Measurements from ENCODE around the gene DLGAP1. TPM values are rescaled to one million over a fixed set of nuclear protein-coding genes. Genes with fewer than 3 reads are reported as not detected.

Gene DLGAP1
- total and polyA plus RNA-seq, 10 of the 15 experiments (the other 5 are each of a cell fraction or from before 2014, with no cell fraction given) = 0.23 to 27.6 (median 1.9) TPM

DNA sequence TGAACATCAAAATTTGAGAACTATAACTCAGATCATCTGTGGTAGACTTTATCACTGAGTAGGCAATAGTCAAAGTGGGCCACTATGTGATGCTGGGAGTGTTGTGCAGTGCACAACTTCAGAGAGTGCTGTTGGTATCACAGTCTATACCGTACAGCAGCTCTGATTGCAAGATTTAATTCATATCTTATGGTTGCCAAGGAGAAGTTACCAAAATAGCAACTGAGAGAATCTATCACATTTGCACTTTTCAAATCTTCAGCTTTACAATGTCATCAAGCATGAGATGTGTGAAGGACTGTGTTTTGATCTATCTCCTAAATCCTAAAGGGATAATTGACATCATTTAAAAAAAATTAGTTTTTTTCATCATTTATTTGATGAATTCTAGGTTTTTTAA is 216.1 kb downstream of the DLGAP1 start:
- Histone ChIP-seq H3K27ac (ENCODE audit: control insufficient read depth, insufficient read depth) (no peak overlapping the region), H3K4me1 (ENCODE audit: control insufficient read depth, insufficient read depth, low read length) (no peaks in the 10 kb centered on the region), H3K4me2 (ENCODE audit: control insufficient read depth, insufficient read depth) (no peak overlapping the region), H2AFZ (ENCODE audit: control insufficient read depth, low read depth, low read length) (no peak overlapping the region), H3K79me2 (ENCODE audit: control insufficient read depth, insufficient read depth, low read length) (no peaks in the 10 kb centered on the region), H3K9ac (ENCODE audit: control insufficient read depth, insufficient read depth, low read length) (no peak overlapping the region), H3K9me3 (replicated peaks; ENCODE audit: control insufficient read depth, insufficient read depth, low read length) (no peaks in the 10 kb centered on the region; the same call in 2 of the 3 replicates), H4K20me1 (ENCODE audit: control insufficient read depth, insufficient read depth) (no peaks in the 10 kb centered on the region), H3K27me3 (replicated peaks in 1 of 2; ENCODE audit: control insufficient read depth in 2 of 2, insufficient read depth in 2 of 2, low read length in 1 of 2) (no peaks in the 10 kb centered on the region), H3K36me3 (ENCODE audit: control insufficient read depth in 2 of 2, insufficient read depth in 2 of 2, low read length in 1 of 2) (no peaks in the 10 kb centered on the region), H3K4me3 (no peak overlapping the region)
- DNase-seq (ENCODE audit: low read depth, low spot score) = no peak
- no peak for FAIRE-seq
- CTCF ChIA-PET = interaction anchor here (0.7 to 2.6 kb wide), 8 partner anchors 8 to 468 kb away, joined by 3 to 8 read pairs (median 4); no protein-coding TSS in a partner anchor
- POLR2A ChIA-PET = interaction anchor here (0.6 to 1.5 kb wide), 3 partner anchors 16 to 38 kb away, joined by 3 read pairs; no protein-coding TSS in a partner anchor
- BruUV-seq (replicated peaks) = no TSS peak
- intact Hi-C loops (cut with micrococcal nuclease; ENCODE audit: unreplicated experiment) (loop anchor here (5.0 to 10.0 kb wide), 2 partner anchors 396 to 818 kb away; no protein-coding TSS in a partner anchor), in situ Hi-C loops (cut with MboI) (no loop called here)
- SMC1A ChIA-PET (ENCODE audit: uncharacterized antibody, unreplicated experiment) = interaction anchor here (0.7 to 10.5 kb wide), 14 partner anchors 9 to 402 kb away, joined by 3 to 222 read pairs (median 4); no protein-coding TSS in a partner anchor
- 5% methylated on average over 1 of the region's 1 CpG for WGBS (ENCODE audit: insufficient coverage, insufficient replicate concordance, low lambda C conversion rate, missing lambda C conversion rate)
- RAD21 ChIA-PET (ENCODE audit: unreplicated experiment) = interaction anchor here (0.8 to 3.9 kb wide), 5 partner anchors 8 to 28 kb away, joined by 3 to 65 read pairs (median 13); no protein-coding TSS in a partner anchor
- peak; percentile 53 for ATAC-seq
- TF ChIP-seq CREB1 (IDR thresholded peaks at IDR 0.05; ENCODE audit: low read depth) = no peak
- TF ChIP-seq, protein P1, sequence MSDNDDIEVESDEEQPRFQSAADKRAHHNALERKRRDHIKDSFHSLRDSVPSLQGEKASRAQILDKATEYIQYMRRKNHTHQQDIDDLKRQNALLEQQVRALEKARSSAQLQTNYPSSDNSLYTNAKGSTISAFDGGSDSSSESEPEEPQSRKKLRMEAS (IDR thresholded peaks at IDR 0.05; ENCODE audit: low read depth, low read length) = no peak
- TF ChIP-seq ZNF274 (IDR thresholded peaks at IDR 0.05; ENCODE audit: insufficient read depth, insufficient read length) = no peak
- TF ChIP-seq, protein P2, sequence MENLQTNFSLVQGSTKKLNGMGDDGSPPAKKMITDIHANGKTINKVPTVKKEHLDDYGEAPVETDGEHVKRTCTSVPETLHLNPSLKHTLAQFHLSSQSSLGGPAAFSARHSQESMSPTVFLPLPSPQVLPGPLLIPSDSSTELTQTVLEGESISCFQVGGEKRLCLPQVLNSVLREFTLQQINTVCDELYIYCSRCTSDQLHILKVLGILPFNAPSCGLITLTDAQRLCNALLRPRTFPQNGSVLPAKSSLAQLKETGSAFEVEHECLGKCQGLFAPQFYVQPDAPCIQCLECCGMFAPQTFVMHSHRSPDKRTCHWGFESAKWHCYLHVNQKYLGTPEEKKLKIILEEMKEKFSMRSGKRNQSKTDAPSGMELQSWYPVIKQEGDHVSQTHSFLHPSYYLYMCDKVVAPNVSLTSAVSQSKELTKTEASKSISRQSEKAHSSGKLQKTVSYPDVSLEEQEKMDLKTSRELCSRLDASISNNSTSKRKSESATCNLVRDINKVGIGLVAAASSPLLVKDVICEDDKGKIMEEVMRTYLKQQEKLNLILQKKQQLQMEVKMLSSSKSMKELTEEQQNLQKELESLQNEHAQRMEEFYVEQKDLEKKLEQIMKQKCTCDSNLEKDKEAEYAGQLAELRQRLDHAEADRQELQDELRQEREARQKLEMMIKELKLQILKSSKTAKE (IDR thresholded peaks at IDR 0.05; ENCODE audit: low read depth, poor library complexity, severe bottlenecking) = no peak
- TF ChIP-seq, protein P3, sequence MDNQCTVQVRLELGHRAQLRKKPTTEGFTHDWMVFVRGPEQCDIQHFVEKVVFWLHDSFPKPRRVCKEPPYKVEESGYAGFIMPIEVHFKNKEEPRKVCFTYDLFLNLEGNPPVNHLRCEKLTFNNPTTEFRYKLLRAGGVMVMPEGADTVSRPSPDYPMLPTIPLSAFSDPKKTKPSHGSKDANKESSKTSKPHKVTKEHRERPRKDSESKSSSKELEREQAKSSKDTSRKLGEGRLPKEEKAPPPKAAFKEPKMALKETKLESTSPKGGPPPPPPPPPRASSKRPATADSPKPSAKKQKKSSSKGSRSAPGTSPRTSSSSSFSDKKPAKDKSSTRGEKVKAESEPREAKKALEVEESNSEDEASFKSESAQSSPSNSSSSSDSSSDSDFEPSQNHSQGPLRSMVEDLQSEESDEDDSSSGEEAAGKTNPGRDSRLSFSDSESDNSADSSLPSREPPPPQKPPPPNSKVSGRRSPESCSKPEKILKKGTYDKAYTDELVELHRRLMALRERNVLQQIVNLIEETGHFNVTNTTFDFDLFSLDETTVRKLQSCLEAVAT (IDR thresholded peaks at IDR 0.05) = no peak
- TF ChIP-seq IKZF2 (IDR thresholded peaks at IDR 0.05) = no peak
- no peak for TF ChIP-seq POLR2A (IDR thresholded peaks at IDR 0.05; ENCODE audit: low read depth, low read length)
- TF ChIP-seq, protein P4, sequence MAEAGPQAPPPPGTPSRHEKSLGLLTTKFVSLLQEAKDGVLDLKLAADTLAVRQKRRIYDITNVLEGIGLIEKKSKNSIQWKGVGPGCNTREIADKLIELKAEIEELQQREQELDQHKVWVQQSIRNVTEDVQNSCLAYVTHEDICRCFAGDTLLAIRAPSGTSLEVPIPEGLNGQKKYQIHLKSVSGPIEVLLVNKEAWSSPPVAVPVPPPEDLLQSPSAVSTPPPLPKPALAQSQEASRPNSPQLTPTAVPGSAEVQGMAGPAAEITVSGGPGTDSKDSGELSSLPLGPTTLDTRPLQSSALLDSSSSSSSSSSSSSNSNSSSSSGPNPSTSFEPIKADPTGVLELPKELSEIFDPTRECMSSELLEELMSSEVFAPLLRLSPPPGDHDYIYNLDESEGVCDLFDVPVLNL (IDR thresholded peaks at IDR 0.05; ENCODE audit: low read depth, low read length) = no peak
- TF ChIP-seq ZNF24 (IDR thresholded peaks at IDR 0.05) = no peak
- no peak for TF ChIP-seq SUPT20H (IDR thresholded peaks at IDR 0.05; ENCODE audit: borderline replicate concordance, control insufficient read depth, low read depth, low read length)
- TF ChIP-seq ZNF622 (IDR thresholded peaks at IDR 0.05) = no peak
- no peak for TF ChIP-seq BCLAF1 (IDR thresholded peaks at IDR 0.05)
- TF ChIP-seq EP300 (IDR thresholded peaks at IDR 0.05; ENCODE audit: borderline replicate concordance in 1 of 2, control insufficient read depth in 1 of 2, low read depth in 2 of 2, low read length in 2 of 2) = no peak
- TF ChIP-seq HDGF (IDR thresholded peaks at IDR 0.05) = no peak
- no peak for TF ChIP-seq RCOR1 (conservative IDR thresholded peaks at IDR 0.05; ENCODE audit: low read depth, low read length)
